PC-3 (cell line): ENCODE measurements around the gene GRIP2. TPM values are rescaled to one million over a fixed set of nuclear protein-coding genes. Genes with fewer than 3 reads are reported as not detected.

ENCODE experiments used
- ATAC-seq: fragments of 200-7000 bp; cut with Tn5 transposase; 2 replicates; pipeline ENCODE4 v1.9.1; 2020; ENCODE audit warnings: mild to moderate bottlenecking, moderate library complexity
- BruUV-seq: library from RNA; stranded (reverse); fragments of 400-500 nt; replicated peaks from 2 replicates; lab custom pipeline; 2021; lab: Mats Ljungman, UMichigan
- CTCF ChIA-PET: fragments of 300-600 bp; sonication (Branson Sonifier 250); formaldehyde crosslinking; loops from one replicate; lab custom pipeline; 2022; ENCODE audit warnings: antibody characterized with exemption; lab: Charles Lee
- POLR2A ChIA-PET: fragments of 300-600 bp; sonication (Branson Sonifier 250); formaldehyde crosslinking; loops from one replicate; lab custom pipeline; 2022; ENCODE audit warnings: antibody characterized with exemption; ENCODE audit not compliant: unreplicated experiment; lab: Charles Lee
- DNase-seq: peaks from one replicate; pipeline ENCODE4 v3.0.0-alpha.2; 2015
- H2AFZ ChIP-seq: fragments of 300-600 bp; sonication (generic); 2 replicates; pipeline ENCODE4 v1.6.0; 2016; ENCODE audit warnings: antibody characterized with exemption, low read length
- H3F3A ChIP-seq: fragments of 300-600 bp; sonication (generic); one replicate; pipeline ENCODE4 v1.6.0; 2017; ENCODE audit warnings: antibody characterized with exemption, low read length, control low read depth, mild to moderate bottlenecking; ENCODE audit not compliant: unreplicated experiment
- H3K27ac ChIP-seq: fragments of 300-600 bp; sonication (generic); 2 replicates; pipeline ENCODE4 v1.5.1; 2016; ENCODE audit warnings: mild to moderate bottlenecking, low read length
- H3K27me3 ChIP-seq: fragments of 300-600 bp; sonication (generic); 2 replicates; pipeline ENCODE4 v1.6.1; 2016; ENCODE audit warnings: low read length, mixed read lengths
- H3K36me3 ChIP-seq: fragments of 300-600 bp; sonication (generic); 2 replicates; pipeline ENCODE4 v1.6.1; 2016; ENCODE audit warnings: low read depth, mixed run types, low read length, mixed read lengths
- H3K4me1 ChIP-seq: fragments of 300-600 bp; sonication (generic); 2 replicates; pipeline ENCODE4 v1.5.1; 2016; ENCODE audit warnings: low read length; ENCODE audit not compliant: insufficient read depth
- H3K4me2 ChIP-seq: fragments of 300-600 bp; sonication (generic); 2 replicates; pipeline ENCODE4 v1.6.0; 2016; ENCODE audit warnings: low read length
- H3K4me3 ChIP-seq: fragments of 300-600 bp; sonication (generic); 2 replicates; pipeline ENCODE4 v1.5.1; 2016; ENCODE audit warnings: mild to moderate bottlenecking, low read length, mixed read lengths
- H3K79me2 ChIP-seq: fragments of 300-600 bp; sonication (generic); 2 replicates; pipeline ENCODE4 v1.6.1; 2017; ENCODE audit warnings: low read length, mixed read lengths
- H3K9ac ChIP-seq: fragments of 300-600 bp; sonication (generic); 2 replicates; pipeline ENCODE4 v1.6.0; 2016; ENCODE audit warnings: mild to moderate bottlenecking, low read length
- H3K9me2 ChIP-seq: fragments of 300-600 bp; sonication (generic); replicated peaks from 2 replicates; pipeline ENCODE4 v1.6.1; 2016; ENCODE audit warnings: mixed run types, low read length, mixed read lengths
- H3K9me3 ChIP-seq: fragments of 300-600 bp; sonication (generic); 2 replicates; pipeline ENCODE4 v1.6.1; 2016; ENCODE audit warnings: low read length, mixed read lengths
- H4K20me1 ChIP-seq: fragments of 300-600 bp; sonication (generic); 2 replicates; pipeline ENCODE4 v1.6.1; 2016; ENCODE audit warnings: low read length, mixed read lengths
- EZH2 ChIP-seq: fragments of 300-600 bp; sonication (generic); IDR thresholded peaks from one replicate; pipeline ENCODE4 v1.6.1; 2017; ENCODE audit warnings: antibody characterized with exemption, mild to moderate bottlenecking, low read length; ENCODE audit not compliant: unreplicated experiment
- EZH2phosphoT487 ChIP-seq: fragments of 300-600 bp; sonication (generic); IDR thresholded peaks from 2 replicates; pipeline ENCODE4 v1.6.1; 2018; ENCODE audit warnings: mild to moderate bottlenecking, antibody characterized with exemption, low read length, borderline replicate concordance
- intact Hi-C: fragments of 100-400 bp; cut with micrococcal nuclease; formaldehyde crosslinking; loops from 2 replicates; pipeline ENCODE4 v1.9.0; 2023
- total RNA-seq: library from RNA; depleted of rRNA; stranded (reverse); fragments of >200 nt; gene quantifications from 2 replicates; pipeline ENCODE4 v1.2.3, GENCODE V29; 2014
- TF ChIP-seq, protein P1 (sequence below): fragments of 300-600 bp; sonication (generic); conservative IDR thresholded peaks from 2 replicates; pipeline ENCODE4 v1.5.1; 2017; ENCODE audit warnings: antibody characterized with exemption, low read depth, mild to moderate bottlenecking, low read length

GRIP2 gene
- total RNA-seq, 1 experiment from 2014 or later = 0.36 TPM

DNA sequence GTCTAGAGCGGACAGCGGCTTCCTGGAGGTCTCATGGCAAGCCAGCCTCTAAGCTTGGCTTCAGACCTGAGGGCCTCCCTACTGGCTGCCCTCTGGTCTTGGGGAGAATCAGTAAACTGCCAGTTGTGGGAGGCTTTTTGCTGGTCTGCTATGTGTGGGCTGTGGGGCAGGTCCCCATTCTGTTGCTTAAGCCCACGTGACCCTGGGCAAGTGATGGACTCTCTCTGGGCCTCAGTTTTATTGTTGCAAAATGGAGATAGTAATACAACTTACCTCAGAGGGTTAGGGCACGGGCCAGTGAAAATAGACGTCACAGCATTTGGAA is 76.0 kb downstream of the GRIP2 start:
- no peak overlapping the region for H3K9ac ChIP-seq
- no peak overlapping the region for H2AFZ ChIP-seq
- H3K9me3 ChIP-seq = no peaks in the 10 kb centered on the region
- no TSS peak for BruUV-seq
- H3K27ac ChIP-seq = no peak overlapping the region
- no peaks in the 10 kb centered on the region for H3K27me3 ChIP-seq
- no peak for ATAC-seq
- no peak for DNase-seq
- ChIA-PET CTCF (no interaction called here), POLR2A (no interaction called here)
- intact Hi-C loops = no loop called here
- H3K4me2 ChIP-seq = no peak overlapping the region
- H4K20me1 ChIP-seq = no peaks in the 10 kb centered on the region
- peaks cover 12% of the 10 kb centered on the region for H3K4me1 ChIP-seq
- H3K4me3 ChIP-seq = no peak overlapping the region
- H3K79me2 ChIP-seq = no peaks in the 10 kb centered on the region
- H3F3A ChIP-seq = peaks cover 6% of the 10 kb centered on the region
- H3K36me3 ChIP-seq = peaks cover 24% of the 10 kb centered on the region
- TF ChIP-seq EZH2 (no peak), EZH2phosphoT487 (no peak)
- TF ChIP-seq, protein P1, sequence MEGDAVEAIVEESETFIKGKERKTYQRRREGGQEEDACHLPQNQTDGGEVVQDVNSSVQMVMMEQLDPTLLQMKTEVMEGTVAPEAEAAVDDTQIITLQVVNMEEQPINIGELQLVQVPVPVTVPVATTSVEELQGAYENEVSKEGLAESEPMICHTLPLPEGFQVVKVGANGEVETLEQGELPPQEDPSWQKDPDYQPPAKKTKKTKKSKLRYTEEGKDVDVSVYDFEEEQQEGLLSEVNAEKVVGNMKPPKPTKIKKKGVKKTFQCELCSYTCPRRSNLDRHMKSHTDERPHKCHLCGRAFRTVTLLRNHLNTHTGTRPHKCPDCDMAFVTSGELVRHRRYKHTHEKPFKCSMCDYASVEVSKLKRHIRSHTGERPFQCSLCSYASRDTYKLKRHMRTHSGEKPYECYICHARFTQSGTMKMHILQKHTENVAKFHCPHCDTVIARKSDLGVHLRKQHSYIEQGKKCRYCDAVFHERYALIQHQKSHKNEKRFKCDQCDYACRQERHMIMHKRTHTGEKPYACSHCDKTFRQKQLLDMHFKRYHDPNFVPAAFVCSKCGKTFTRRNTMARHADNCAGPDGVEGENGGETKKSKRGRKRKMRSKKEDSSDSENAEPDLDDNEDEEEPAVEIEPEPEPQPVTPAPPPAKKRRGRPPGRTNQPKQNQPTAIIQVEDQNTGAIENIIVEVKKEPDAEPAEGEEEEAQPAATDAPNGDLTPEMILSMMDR = no peak
- no peaks in the 10 kb centered on the region for H3K9me2 ChIP-seq

DNA sequence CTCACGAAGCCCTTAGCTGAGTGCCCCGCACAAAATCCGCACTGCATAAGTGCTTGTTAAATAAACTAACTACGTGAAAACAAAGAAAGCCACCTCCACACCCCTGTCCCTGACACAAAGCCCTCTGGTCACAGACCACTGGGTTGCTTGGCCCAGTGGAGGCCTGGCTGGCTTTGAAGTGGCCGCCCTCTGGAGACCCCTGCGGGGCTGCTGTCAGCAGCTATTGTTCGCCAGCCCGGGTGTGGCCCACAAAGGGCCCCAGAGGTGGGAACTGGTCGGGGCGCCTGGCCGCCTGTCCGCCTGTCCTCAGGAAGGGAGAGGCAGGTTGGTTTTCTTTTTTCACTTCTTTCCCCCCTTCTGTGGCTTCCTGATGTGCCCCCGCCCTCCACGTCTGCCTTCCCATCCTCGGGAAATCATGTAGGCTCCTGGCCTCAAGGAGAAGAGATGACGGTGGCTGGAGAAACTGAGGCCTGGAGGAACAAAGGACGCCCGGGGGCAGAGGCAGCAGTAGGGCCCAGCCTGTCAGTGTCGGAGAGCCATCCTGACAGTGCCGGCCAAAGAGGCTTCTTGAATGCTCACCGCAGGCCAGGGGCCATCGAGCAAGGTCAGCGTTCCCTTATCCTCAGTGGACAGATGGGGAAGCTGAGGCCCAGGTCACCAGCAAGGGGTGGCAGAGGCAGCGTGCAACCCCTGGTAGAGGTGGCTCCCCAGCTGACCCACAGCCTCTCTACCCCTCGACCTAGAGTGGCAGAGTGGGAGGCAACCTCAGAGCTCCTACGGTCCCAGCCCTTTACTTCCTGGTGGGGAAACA is 76.6 kb downstream of the GRIP2 start:
- no peaks in the 10 kb centered on the region for H3K79me2 ChIP-seq
- H3K4me1 ChIP-seq = peaks cover 12% of the 10 kb centered on the region
- no peak overlapping the region for H3K27ac ChIP-seq
- no peak overlapping the region for H3K4me2 ChIP-seq
- TF ChIP-seq EZH2phosphoT487 (no peak), EZH2 (no peak)
- TF ChIP-seq, protein P1 = no peak
- ChIA-PET POLR2A (no interaction called here), CTCF (no interaction called here)
- H3K36me3 ChIP-seq = peaks cover 22% of the 10 kb centered on the region
- H3K4me3 ChIP-seq = no peak overlapping the region
- intact Hi-C loops = no loop called here
- ATAC-seq (no peak), DNase-seq (no peak)
- BruUV-seq = no TSS peak
- no peaks in the 10 kb centered on the region for H3K27me3 ChIP-seq
- H2AFZ ChIP-seq = no peak overlapping the region
- H3F3A ChIP-seq = peaks cover 6% of the 10 kb centered on the region
- H3K9me3 ChIP-seq = no peaks in the 10 kb centered on the region
- no peaks in the 10 kb centered on the region for H3K9me2 ChIP-seq
- H3K9ac ChIP-seq = no peak overlapping the region
- no peaks in the 10 kb centered on the region for H4K20me1 ChIP-seq

DNA sequence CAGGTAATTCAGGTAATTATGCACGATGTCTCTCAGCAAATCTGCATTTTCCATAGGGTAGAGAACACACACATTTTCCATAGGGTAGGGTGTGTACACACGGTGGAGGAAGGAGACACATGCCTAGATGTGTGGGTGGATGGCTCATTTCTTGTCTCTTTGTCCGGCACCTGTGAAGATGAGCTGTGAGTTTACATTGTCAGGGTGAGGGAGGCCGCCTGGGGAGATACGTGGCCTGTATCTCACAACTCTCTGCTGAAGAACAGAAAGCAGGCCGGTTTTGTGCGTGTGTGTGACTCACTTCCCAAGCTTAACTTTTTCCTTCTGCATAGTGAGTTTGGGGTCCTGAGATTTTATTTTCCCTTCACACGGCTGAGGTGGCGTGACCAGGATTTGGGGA is 77.4 kb downstream of the GRIP2 start:
- TF ChIP-seq, protein P1 = no peak
- no peak for TF ChIP-seq EZH2
- no peak for TF ChIP-seq EZH2phosphoT487
- H3K27ac ChIP-seq = no peak overlapping the region
- no peak overlapping the region for H3K9ac ChIP-seq
- no TSS peak for BruUV-seq
- H3K9me2 ChIP-seq = no peaks in the 10 kb centered on the region
- ATAC-seq (no peak), DNase-seq (no peak)
- H3K27me3 ChIP-seq = no peaks in the 10 kb centered on the region
- H4K20me1 ChIP-seq = no peaks in the 10 kb centered on the region
- no peak overlapping the region for H3K4me3 ChIP-seq
- H3K4me2 ChIP-seq = no peak overlapping the region
- peaks cover 18% of the 10 kb centered on the region for H3K36me3 ChIP-seq
- POLR2A ChIA-PET = no interaction called here
- intact Hi-C loops = no loop called here
- no peaks in the 10 kb centered on the region for H3K9me3 ChIP-seq
- H3F3A ChIP-seq = peaks cover 6% of the 10 kb centered on the region
- H3K4me1 ChIP-seq = peaks cover 12% of the 10 kb centered on the region
- no peak overlapping the region for H2AFZ ChIP-seq
- CTCF ChIA-PET = no interaction called here
- no peaks in the 10 kb centered on the region for H3K79me2 ChIP-seq
